GM04504 (cell line): ENCODE data around the gene SLIRP.
A peak's percentile ranks its signal among the peaks of the same experiment; 100 is the strongest.
"Not testable (repeated sequence)": the region's sequence is repeated elsewhere in the genome, so short reads cannot be mapped to it uniquely, and the experiment has no call there.

Source experiments
- DNase-seq: peaks from one replicate; pipeline ENCODE4 v3.0.0-alpha.2; 2012; ENCODE audit warnings: low read depth

The SLIRP gene

GRCh38 chr14:77746064-77746702 is 38.3 kb downstream of the SLIRP start:
- no peak for DNase-seq

- not testable (repeated sequence) for DNase-seq
Observed at GRCh38 chr14:77747425-77747824, 39.5 kb downstream of the SLIRP start.

GRCh38 chr14:77752266-77752665 is 44.4 kb downstream of the SLIRP start:
- DNase-seq: no peak

GRCh38 chr14:77752799-77753516 is 45.1 kb downstream of the SLIRP start:
- DNase-seq: no peak

DNA sequence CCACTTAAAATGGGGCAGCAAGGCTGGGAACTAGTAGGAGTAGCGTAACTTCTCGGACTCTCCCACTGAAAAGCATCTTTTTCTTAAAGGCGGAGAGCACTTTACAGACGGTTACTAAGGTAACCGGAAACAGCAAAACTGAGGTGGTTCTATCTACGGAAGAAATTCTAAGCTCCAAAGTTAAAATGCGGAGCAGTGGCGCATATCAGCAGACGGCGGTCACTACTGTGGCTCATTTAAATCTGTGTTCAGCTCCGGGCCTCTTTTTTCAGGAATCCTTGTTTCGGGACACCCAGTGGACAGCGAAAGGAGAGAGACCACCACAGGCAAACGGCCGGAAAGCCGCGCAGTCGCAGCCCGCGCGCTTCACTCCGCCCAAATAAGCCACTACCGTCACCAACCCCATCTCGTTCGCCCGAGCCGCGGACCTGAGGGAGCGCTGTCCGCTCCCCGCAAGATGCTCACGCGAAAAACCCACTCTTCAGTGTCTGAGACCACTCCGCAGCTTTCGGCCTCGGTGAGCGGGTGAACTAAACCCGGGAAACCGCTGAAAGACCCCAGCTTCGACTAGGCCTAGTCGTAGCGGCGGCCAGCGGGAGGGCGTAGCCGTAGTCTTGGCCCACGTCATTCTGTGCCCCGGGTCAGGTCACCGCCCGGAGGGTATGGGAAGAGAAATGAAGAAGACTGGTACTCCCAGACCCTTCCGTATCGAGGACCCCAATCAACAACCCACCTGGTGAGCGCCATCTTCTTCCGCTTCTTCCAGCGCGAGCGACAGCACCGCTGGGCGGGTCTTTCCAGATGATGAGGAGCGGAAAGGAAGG is 52.7 kb downstream of the SLIRP start, which contains the start of gene SNW1:
TSS of gene SNW1 (minus strand) at position 776 of the 824 bp plus-strand sequence. CDS start at position 747, 29 bp downstream.
- DNase-seq: peak; percentile 85

DNA sequence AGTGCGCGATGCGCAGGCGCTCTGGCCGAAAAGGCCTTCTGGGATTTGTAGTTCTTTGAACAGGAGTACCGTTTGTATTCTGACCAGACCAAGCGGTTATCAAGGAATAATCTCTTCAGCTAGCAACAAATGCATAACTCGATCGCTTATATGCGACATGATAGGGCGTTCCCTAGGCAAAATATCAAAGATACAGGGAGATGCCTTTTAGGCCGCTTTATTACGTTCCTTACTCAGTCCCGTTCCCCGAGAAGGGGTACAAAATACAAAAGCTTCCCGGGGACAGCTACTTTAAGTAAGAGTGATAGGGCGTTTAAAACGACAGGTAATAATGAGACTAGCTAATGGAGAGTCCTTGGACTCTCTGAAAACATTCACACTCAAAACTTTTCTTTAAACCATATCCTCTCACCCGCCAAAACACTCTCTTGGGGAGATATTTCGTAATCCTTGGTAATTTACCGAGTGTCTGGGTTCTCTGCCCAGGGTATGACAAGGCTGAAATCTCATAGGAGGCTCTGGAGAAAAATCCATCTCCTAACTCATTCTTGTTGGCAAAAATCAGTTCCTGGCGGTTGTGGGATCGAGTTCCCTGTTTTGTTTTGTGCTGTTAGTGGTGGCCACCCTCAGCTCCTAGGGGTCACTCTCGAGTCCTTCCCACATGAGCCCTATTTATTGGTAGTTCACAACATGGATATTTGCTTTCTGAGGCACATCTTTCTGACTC is 53.5 kb downstream of the SLIRP start:
- DNase-seq: peak; percentile 32

GRCh38 chr14:77763316-77763715 is 55.4 kb downstream of the SLIRP start:
- no peak for DNase-seq

- DNase-seq: no peak
Observed at GRCh38 chr14:77763978-77764377, 56.1 kb downstream of the SLIRP start.
